ENCODE results near the gene YIPF5. TPM values are rescaled to one million over a fixed set of nuclear protein-coding genes. Genes with fewer than 3 reads are reported as not detected.

Gene YIPF5
- total RNA-seq, 1 experiment from 2014 or later, result 50.9 TPM

GRCh38 chr5:144196612-144197011 lies 26.2 kb upstream of the YIPF5 start:
- DNase-seq (ENCODE audit: low spot score), result no peak
- TF ChIP-seq, protein P1, sequence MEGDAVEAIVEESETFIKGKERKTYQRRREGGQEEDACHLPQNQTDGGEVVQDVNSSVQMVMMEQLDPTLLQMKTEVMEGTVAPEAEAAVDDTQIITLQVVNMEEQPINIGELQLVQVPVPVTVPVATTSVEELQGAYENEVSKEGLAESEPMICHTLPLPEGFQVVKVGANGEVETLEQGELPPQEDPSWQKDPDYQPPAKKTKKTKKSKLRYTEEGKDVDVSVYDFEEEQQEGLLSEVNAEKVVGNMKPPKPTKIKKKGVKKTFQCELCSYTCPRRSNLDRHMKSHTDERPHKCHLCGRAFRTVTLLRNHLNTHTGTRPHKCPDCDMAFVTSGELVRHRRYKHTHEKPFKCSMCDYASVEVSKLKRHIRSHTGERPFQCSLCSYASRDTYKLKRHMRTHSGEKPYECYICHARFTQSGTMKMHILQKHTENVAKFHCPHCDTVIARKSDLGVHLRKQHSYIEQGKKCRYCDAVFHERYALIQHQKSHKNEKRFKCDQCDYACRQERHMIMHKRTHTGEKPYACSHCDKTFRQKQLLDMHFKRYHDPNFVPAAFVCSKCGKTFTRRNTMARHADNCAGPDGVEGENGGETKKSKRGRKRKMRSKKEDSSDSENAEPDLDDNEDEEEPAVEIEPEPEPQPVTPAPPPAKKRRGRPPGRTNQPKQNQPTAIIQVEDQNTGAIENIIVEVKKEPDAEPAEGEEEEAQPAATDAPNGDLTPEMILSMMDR (conservative IDR thresholded peaks at IDR 0.05; ENCODE audit: low read depth, low read length), result no peak
- no peak for TF ChIP-seq EZH2 (IDR thresholded peaks at IDR 0.05; ENCODE audit: borderline replicate concordance, low read depth, low read length, poor library complexity, severe bottlenecking)
- Histone ChIP-seq H3K4me1 (ENCODE audit: insufficient read depth, low read length, poor library complexity, severe bottlenecking) (peaks cover 4% of the 10 kb centered on the region), H3K4me3 (ENCODE audit: low read depth, low read length, poor library complexity, severe bottlenecking) (no peak overlapping the region), H3K27me3 (replicated peaks; ENCODE audit: insufficient read depth, low read depth, low read length, poor library complexity) (no peaks in the 10 kb centered on the region), H3K27ac (ENCODE audit: low read depth, low read length, poor library complexity, severe bottlenecking) (no peak overlapping the region), H3K36me3 (ENCODE audit: insufficient read depth, low read length, poor library complexity, severe bottlenecking) (no peaks in the 10 kb centered on the region), H3K9me3 (ENCODE audit: low read depth, low read length, poor library complexity, severe bottlenecking) (no peaks in the 10 kb centered on the region)
- BruUV-seq (replicated peaks), result no TSS peak
- intact Hi-C loops (cut with micrococcal nuclease; ENCODE audit: unreplicated experiment), result no loop called here
- POLR2A ChIA-PET (ENCODE audit: low non-redundant PET), result no interaction called here
- CTCF ChIA-PET, result no interaction called here

DNA sequence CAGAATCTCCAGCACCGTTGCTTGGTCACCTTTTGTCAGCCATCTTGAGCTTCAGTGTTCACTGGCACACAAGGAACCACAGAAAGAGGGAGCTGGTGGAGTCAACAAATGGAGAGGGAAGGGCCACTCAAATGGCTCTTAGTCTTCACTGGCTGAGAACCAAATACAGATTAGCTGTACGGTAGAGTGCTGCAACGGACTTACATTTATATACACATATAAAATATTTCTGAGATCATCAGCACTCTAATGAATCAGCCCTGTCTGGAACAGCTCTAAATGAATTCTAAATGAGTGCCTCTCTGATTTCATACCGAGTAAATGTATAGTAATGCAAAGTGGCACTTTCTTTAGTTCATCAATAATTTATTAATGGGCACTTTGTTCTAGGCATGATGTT lies 25.0 kb upstream of the YIPF5 start:
- Histone ChIP-seq H3K27me3 (replicated peaks; ENCODE audit: insufficient read depth, low read depth, low read length, poor library complexity) (no peaks in the 10 kb centered on the region), H3K4me3 (ENCODE audit: low read depth, low read length, poor library complexity, severe bottlenecking) (no peak overlapping the region), H3K27ac (ENCODE audit: low read depth, low read length, poor library complexity, severe bottlenecking) (no peak overlapping the region), H3K36me3 (ENCODE audit: insufficient read depth, low read length, poor library complexity, severe bottlenecking) (no peaks in the 10 kb centered on the region), H3K4me1 (ENCODE audit: insufficient read depth, low read length, poor library complexity, severe bottlenecking) (peaks cover 4% of the 10 kb centered on the region), H3K9me3 (ENCODE audit: low read depth, low read length, poor library complexity, severe bottlenecking) (no peaks in the 10 kb centered on the region)
- intact Hi-C loops (cut with micrococcal nuclease; ENCODE audit: unreplicated experiment), result no loop called here
- DNase-seq (ENCODE audit: low spot score), result no peak
- no peak for TF ChIP-seq EZH2 (IDR thresholded peaks at IDR 0.05; ENCODE audit: borderline replicate concordance, low read depth, low read length, poor library complexity, severe bottlenecking)
- TF ChIP-seq, protein P1 (conservative IDR thresholded peaks at IDR 0.05; ENCODE audit: low read depth, low read length), result no peak
- POLR2A ChIA-PET (ENCODE audit: low non-redundant PET), result interaction anchor here (0.6 kb wide), 1 partner anchor 31 kb away, joined by 4 read pairs; no protein-coding TSS in a partner anchor
- CTCF ChIA-PET, result no interaction called here
- BruUV-seq (replicated peaks), result no TSS peak

DNA sequence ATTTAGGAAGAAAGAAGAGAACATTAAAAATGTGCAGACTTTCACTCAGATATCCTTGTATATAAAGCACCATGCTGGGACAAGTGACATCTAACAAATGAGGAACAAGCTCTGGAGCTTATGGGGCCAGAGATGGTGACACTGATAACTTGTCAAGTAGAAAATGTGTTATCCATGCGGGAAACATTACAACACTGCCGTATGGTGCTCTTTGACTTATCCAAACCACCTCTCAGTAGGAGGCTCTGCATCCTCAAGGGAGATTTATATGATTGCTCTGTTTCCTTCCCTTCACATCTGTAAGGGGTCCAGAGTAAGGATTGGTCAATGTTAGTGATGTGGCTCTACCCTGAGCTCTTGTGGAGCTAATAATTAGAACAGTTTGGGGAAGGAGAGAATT lies 23.7 kb upstream of the YIPF5 start:
- DNase-seq (ENCODE audit: low spot score), result no peak
- H3K27me3 ChIP-seq (replicated peaks; ENCODE audit: insufficient read depth, low read depth, low read length, poor library complexity), result no peaks in the 10 kb centered on the region
- no peaks in the 10 kb centered on the region for H3K36me3 ChIP-seq (ENCODE audit: insufficient read depth, low read length, poor library complexity, severe bottlenecking)
- ChIA-PET POLR2A (ENCODE audit: low non-redundant PET) (no interaction called here), CTCF (interaction anchor here (0.7 kb wide), 1 partner anchor 1938 kb away, joined by 4 read pairs; no protein-coding TSS in a partner anchor)
- no peak overlapping the region for H3K4me3 ChIP-seq (ENCODE audit: low read depth, low read length, poor library complexity, severe bottlenecking)
- no TSS peak for BruUV-seq (replicated peaks)
- H3K9me3 ChIP-seq (ENCODE audit: low read depth, low read length, poor library complexity, severe bottlenecking), result no peaks in the 10 kb centered on the region
- intact Hi-C loops (cut with micrococcal nuclease; ENCODE audit: unreplicated experiment), result no loop called here
- peaks cover 4% of the 10 kb centered on the region for H3K4me1 ChIP-seq (ENCODE audit: insufficient read depth, low read length, poor library complexity, severe bottlenecking)
- H3K27ac ChIP-seq (ENCODE audit: low read depth, low read length, poor library complexity, severe bottlenecking), result no peak overlapping the region
- TF ChIP-seq EZH2 (IDR thresholded peaks at IDR 0.05; ENCODE audit: borderline replicate concordance, low read depth, low read length, poor library complexity, severe bottlenecking), result no peak
- TF ChIP-seq, protein P1 (conservative IDR thresholded peaks at IDR 0.05; ENCODE audit: low read depth, low read length), result no peak

Data from A673 (cell line).